NCI-H446 treated with DMSO at 0.1 percent for 48 hours (cell line): ENCODE data around the gene FER.

Experiments used
- DNase-seq: peaks from one replicate; lab custom pipeline; 2025; lab: John Stamatoyannopoulos, UW

Gene FER

GRCh38 chr5:109246395-109246794 lies 498.7 kb downstream of the FER start:
- DNase-seq, result no peak
